PC-3 (cell line): Measurements from ENCODE around the gene KYNU. TPM values are rescaled to one million over a fixed set of nuclear protein-coding genes. Genes with fewer than 3 reads are reported as not detected.

ENCODE experiments used
- ATAC-seq: fragments of 200-7000 bp; cut with Tn5 transposase; 2 replicates; pipeline ENCODE4 v1.9.1; 2020; ENCODE audit warnings: mild to moderate bottlenecking, moderate library complexity
- BruUV-seq: library from RNA; stranded (reverse); fragments of 400-500 nt; replicated peaks from 2 replicates; lab custom pipeline; 2021; lab: Mats Ljungman, UMichigan
- CTCF ChIA-PET: fragments of 300-600 bp; sonication (Branson Sonifier 250); formaldehyde crosslinking; loops from one replicate; lab custom pipeline; 2022; ENCODE audit warnings: antibody characterized with exemption; lab: Charles Lee
- POLR2A ChIA-PET: fragments of 300-600 bp; sonication (Branson Sonifier 250); formaldehyde crosslinking; loops from one replicate; lab custom pipeline; 2022; ENCODE audit warnings: antibody characterized with exemption; ENCODE audit not compliant: unreplicated experiment; lab: Charles Lee
- DNase-seq: peaks from one replicate; pipeline ENCODE4 v3.0.0-alpha.2; 2015
- H2AFZ ChIP-seq: fragments of 300-600 bp; sonication (generic); 2 replicates; pipeline ENCODE4 v1.6.0; 2016; ENCODE audit warnings: antibody characterized with exemption, low read length
- H3F3A ChIP-seq: fragments of 300-600 bp; sonication (generic); one replicate; pipeline ENCODE4 v1.6.0; 2017; ENCODE audit warnings: antibody characterized with exemption, low read length, control low read depth, mild to moderate bottlenecking; ENCODE audit not compliant: unreplicated experiment
- H3K27ac ChIP-seq: fragments of 300-600 bp; sonication (generic); 2 replicates; pipeline ENCODE4 v1.5.1; 2016; ENCODE audit warnings: mild to moderate bottlenecking, low read length
- H3K27me3 ChIP-seq: fragments of 300-600 bp; sonication (generic); 2 replicates; pipeline ENCODE4 v1.6.1; 2016; ENCODE audit warnings: low read length, mixed read lengths
- H3K36me3 ChIP-seq: fragments of 300-600 bp; sonication (generic); 2 replicates; pipeline ENCODE4 v1.6.1; 2016; ENCODE audit warnings: low read depth, mixed run types, low read length, mixed read lengths
- H3K4me1 ChIP-seq: fragments of 300-600 bp; sonication (generic); 2 replicates; pipeline ENCODE4 v1.5.1; 2016; ENCODE audit warnings: low read length; ENCODE audit not compliant: insufficient read depth
- H3K4me2 ChIP-seq: fragments of 300-600 bp; sonication (generic); 2 replicates; pipeline ENCODE4 v1.6.0; 2016; ENCODE audit warnings: low read length
- H3K4me3 ChIP-seq: fragments of 300-600 bp; sonication (generic); 2 replicates; pipeline ENCODE4 v1.5.1; 2016; ENCODE audit warnings: mild to moderate bottlenecking, low read length, mixed read lengths
- H3K79me2 ChIP-seq: fragments of 300-600 bp; sonication (generic); 2 replicates; pipeline ENCODE4 v1.6.1; 2017; ENCODE audit warnings: low read length, mixed read lengths
- H3K9ac ChIP-seq: fragments of 300-600 bp; sonication (generic); 2 replicates; pipeline ENCODE4 v1.6.0; 2016; ENCODE audit warnings: mild to moderate bottlenecking, low read length
- H3K9me2 ChIP-seq: fragments of 300-600 bp; sonication (generic); replicated peaks from 2 replicates; pipeline ENCODE4 v1.6.1; 2016; ENCODE audit warnings: mixed run types, low read length, mixed read lengths
- H3K9me3 ChIP-seq: fragments of 300-600 bp; sonication (generic); 2 replicates; pipeline ENCODE4 v1.6.1; 2016; ENCODE audit warnings: low read length, mixed read lengths
- H4K20me1 ChIP-seq: fragments of 300-600 bp; sonication (generic); 2 replicates; pipeline ENCODE4 v1.6.1; 2016; ENCODE audit warnings: low read length, mixed read lengths
- EZH2 ChIP-seq: fragments of 300-600 bp; sonication (generic); IDR thresholded peaks from one replicate; pipeline ENCODE4 v1.6.1; 2017; ENCODE audit warnings: antibody characterized with exemption, mild to moderate bottlenecking, low read length; ENCODE audit not compliant: unreplicated experiment
- EZH2phosphoT487 ChIP-seq: fragments of 300-600 bp; sonication (generic); IDR thresholded peaks from 2 replicates; pipeline ENCODE4 v1.6.1; 2018; ENCODE audit warnings: mild to moderate bottlenecking, antibody characterized with exemption, low read length, borderline replicate concordance
- intact Hi-C: fragments of 100-400 bp; cut with micrococcal nuclease; formaldehyde crosslinking; loops from 2 replicates; pipeline ENCODE4 v1.9.0; 2023
- total RNA-seq: library from RNA; depleted of rRNA; stranded (reverse); fragments of >200 nt; gene quantifications from 2 replicates; pipeline ENCODE4 v1.2.3, GENCODE V29; 2014
- TF ChIP-seq, protein P1 (sequence below): fragments of 300-600 bp; sonication (generic); conservative IDR thresholded peaks from 2 replicates; pipeline ENCODE4 v1.5.1; 2017; ENCODE audit warnings: antibody characterized with exemption, low read depth, mild to moderate bottlenecking, low read length

Gene KYNU
- total RNA-seq, 1 experiment from 2014 or later = 2.3 TPM

DNA sequence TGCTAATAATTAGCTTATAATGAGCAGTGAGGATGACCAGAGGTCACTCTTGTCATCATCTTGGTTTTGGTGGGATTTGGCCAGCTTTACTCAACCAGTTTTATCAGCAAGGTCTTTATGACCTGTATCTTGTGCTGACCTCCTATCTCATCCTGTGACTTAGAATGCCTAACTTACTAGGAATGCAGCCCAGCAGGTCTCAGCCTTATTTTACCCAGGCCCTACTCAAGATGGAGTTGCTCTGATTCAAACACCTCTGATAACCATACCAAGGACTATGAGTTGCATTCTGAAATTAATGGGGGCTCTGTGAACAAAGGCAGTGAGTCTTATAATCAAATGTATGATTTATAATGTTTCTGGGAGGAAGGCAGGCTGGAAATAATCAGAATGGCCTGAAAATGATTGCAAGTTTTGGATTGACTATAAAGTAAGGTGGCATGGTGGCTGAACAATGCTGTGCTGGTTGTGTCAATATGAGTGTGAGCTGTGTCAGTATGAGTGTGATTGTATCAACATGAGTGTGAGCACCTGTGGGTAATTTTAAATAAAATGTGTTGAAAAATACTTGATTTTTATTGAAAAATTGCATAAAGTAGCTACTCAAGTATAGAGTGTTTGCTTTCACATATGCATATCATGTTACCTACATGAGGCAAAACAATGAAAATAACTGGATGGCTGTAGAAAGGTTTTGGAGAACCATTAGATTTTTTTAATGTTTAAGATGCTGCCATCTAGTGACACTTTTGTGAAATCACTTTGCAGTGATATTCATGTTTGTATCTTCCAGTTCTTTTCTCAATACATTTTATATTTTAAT, 103.0 kb downstream of the KYNU start:
- BruUV-seq = no TSS peak
- H3K4me2 ChIP-seq = peak overlapping the region; percentile 27
- H3K79me2 ChIP-seq = no peaks in the 10 kb centered on the region
- H3K27ac ChIP-seq = peak overlapping the region; percentile 59
- peak overlapping the region; percentile 38; the same call in 1 of the 2 replicates for H3K9ac ChIP-seq
- POLR2A ChIA-PET = no interaction called here
- intact Hi-C loops = loop anchor here (1.0 to 10.0 kb wide), 5 partner anchors 100 to 816 kb away; no protein-coding TSS in a partner anchor
- CTCF ChIA-PET = interaction anchor here (0.7 to 1.0 kb wide), 3 partner anchors 40 to 191 kb away, joined by 3 to 5 read pairs (median 3); no protein-coding TSS in a partner anchor
- no peaks in the 10 kb centered on the region for H3K27me3 ChIP-seq
- ATAC-seq (peak; percentile 83), DNase-seq (peak; percentile 77)
- no peaks in the 10 kb centered on the region for H3F3A ChIP-seq
- no peak overlapping the region for H2AFZ ChIP-seq
- no peaks in the 10 kb centered on the region for H3K9me2 ChIP-seq
- no peak for TF ChIP-seq EZH2phosphoT487
- TF ChIP-seq EZH2 = no peak
- TF ChIP-seq, protein P1, sequence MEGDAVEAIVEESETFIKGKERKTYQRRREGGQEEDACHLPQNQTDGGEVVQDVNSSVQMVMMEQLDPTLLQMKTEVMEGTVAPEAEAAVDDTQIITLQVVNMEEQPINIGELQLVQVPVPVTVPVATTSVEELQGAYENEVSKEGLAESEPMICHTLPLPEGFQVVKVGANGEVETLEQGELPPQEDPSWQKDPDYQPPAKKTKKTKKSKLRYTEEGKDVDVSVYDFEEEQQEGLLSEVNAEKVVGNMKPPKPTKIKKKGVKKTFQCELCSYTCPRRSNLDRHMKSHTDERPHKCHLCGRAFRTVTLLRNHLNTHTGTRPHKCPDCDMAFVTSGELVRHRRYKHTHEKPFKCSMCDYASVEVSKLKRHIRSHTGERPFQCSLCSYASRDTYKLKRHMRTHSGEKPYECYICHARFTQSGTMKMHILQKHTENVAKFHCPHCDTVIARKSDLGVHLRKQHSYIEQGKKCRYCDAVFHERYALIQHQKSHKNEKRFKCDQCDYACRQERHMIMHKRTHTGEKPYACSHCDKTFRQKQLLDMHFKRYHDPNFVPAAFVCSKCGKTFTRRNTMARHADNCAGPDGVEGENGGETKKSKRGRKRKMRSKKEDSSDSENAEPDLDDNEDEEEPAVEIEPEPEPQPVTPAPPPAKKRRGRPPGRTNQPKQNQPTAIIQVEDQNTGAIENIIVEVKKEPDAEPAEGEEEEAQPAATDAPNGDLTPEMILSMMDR = peak; percentile 67
- no peak overlapping the region for H3K4me3 ChIP-seq
- H3K36me3 ChIP-seq = no peaks in the 10 kb centered on the region
- no peaks in the 10 kb centered on the region for H4K20me1 ChIP-seq
- peaks cover 14% of the 10 kb centered on the region for H3K4me1 ChIP-seq
- H3K9me3 ChIP-seq = no peaks in the 10 kb centered on the region

DNA sequence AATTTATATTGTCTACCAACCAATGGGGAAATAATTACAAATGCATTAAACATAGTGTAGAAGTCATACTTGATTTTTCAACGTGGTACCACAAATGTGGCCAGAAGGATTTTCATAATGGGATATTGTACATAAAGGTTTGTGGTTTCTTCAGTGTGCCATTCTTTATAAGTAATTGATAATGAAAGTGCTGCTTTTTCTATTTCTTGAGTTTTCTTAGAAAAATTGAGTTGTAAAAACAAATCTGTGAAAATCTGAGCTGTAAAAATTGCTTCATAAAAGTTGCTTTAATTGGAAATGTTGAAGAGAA, 103.6 kb downstream of the KYNU start:
- Histone ChIP-seq H3K36me3 (no peaks in the 10 kb centered on the region), H3K4me3 (no peak overlapping the region), H3K79me2 (no peaks in the 10 kb centered on the region), H3K27me3 (no peaks in the 10 kb centered on the region), H2AFZ (no peak overlapping the region), H3K9me3 (no peaks in the 10 kb centered on the region), H3K9ac (no peak overlapping the region), H3F3A (no peaks in the 10 kb centered on the region), H3K9me2 (no peaks in the 10 kb centered on the region), H3K4me1 (peaks cover 9% of the 10 kb centered on the region), H3K27ac (no peak overlapping the region), H3K4me2 (no peak overlapping the region), H4K20me1 (no peaks in the 10 kb centered on the region)
- ChIA-PET POLR2A (no interaction called here), CTCF (no interaction called here)
- TF ChIP-seq, protein P1 = no peak
- TF ChIP-seq EZH2phosphoT487 = no peak
- TF ChIP-seq EZH2 = no peak
- BruUV-seq = no TSS peak
- intact Hi-C loops = loop anchor here (2.0 to 10.0 kb wide), 2 partner anchors 106 to 816 kb away; no protein-coding TSS in a partner anchor
- ATAC-seq (no peak), DNase-seq (no peak)

DNA sequence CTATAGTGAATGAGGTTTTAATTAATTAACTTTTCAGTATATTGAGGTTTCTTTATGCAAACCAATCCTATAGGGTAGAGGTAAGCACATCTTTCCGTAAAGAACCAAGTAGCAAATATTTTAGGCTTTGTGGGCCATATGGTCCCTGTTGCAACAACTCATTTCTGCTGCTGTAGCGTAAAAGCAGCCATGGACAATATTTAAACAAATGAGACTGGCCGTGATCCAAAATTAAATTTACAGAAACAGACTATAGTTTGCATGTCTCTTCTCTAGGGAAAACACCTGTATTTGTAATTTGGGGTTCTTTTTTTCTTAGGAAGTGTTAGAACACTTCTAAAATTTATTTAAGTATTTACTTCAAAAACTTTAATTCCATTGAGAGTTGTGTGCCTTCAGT, 104.3 kb downstream of the KYNU start:
- Histone ChIP-seq H3K79me2 (no peaks in the 10 kb centered on the region), H3K27me3 (no peaks in the 10 kb centered on the region), H3K4me3 (no peak overlapping the region), H3K36me3 (no peaks in the 10 kb centered on the region), H3K9me3 (no peaks in the 10 kb centered on the region), H3K27ac (no peak overlapping the region), H4K20me1 (no peaks in the 10 kb centered on the region), H3K9me2 (no peaks in the 10 kb centered on the region), H3K4me1 (peaks cover 9% of the 10 kb centered on the region), H3F3A (no peaks in the 10 kb centered on the region), H3K4me2 (no peak overlapping the region), H3K9ac (no peak overlapping the region), H2AFZ (no peak overlapping the region)
- no TSS peak for BruUV-seq
- no peak for ATAC-seq
- intact Hi-C loops = loop anchor here (2.0 to 10.0 kb wide), 2 partner anchors 107 to 817 kb away; no protein-coding TSS in a partner anchor
- DNase-seq = no peak
- TF ChIP-seq, protein P1 = no peak
- no peak for TF ChIP-seq EZH2
- TF ChIP-seq EZH2phosphoT487 = no peak
- ChIA-PET POLR2A (no interaction called here), CTCF (no interaction called here)
